Upper lobe of left lung (tissue), 4 donors: ENCODE results near the gene CYS1.

Source experiments
- POLR2AphosphoS5 ChIP-seq, 2 donors: sonication (generic); formaldehyde crosslinking; IDR thresholded peaks; one replicate each; pipeline ENCODE4 v1.5.1; 2017; ENCODE audit warnings: antibody characterized with exemption in 2 of 2
- TF ChIP-seq, protein P1 (sequence below), 6 experiments: fragments of 450-650 bp in 4 of 6; fragments of 200-600 bp in 2 of 6; sonication (generic) in 2 of 6; IDR thresholded peaks; one replicate each; pipeline ENCODE4 v1.5.1; 2016 to 2019; ENCODE audit warnings: antibody characterized with exemption in 6 of 6

DNA sequence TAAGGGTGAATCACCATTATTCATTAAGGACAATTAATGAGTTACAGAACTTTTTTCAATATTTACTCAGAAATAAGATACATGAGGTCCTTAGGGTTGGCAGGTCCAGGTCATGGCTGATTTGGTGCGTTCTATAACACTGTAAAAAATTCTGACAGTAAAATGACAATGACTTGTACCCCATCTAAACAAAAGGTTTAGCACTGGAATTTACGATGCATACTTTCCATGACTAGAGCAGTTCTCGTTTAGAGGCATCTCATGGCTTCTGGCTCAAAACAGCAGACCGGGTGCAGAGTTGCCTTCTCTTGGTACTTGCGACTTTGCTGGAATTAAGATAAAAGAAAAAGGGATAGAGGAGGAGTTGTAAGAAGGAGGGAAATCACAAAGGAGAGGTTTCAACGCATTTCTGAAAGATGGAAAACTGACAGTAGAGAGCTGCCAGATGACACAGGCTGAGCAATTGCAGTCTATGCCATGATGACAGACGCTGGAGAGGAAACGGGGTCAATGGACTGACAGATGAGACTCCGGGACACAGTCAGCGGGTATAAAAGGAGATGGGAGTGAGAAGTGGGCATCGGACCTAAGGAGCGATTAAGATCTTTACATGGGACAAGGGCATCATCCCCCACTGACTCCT, 4.1 kb upstream of the CYS1 start:
- TF ChIP-seq, protein P1, sequence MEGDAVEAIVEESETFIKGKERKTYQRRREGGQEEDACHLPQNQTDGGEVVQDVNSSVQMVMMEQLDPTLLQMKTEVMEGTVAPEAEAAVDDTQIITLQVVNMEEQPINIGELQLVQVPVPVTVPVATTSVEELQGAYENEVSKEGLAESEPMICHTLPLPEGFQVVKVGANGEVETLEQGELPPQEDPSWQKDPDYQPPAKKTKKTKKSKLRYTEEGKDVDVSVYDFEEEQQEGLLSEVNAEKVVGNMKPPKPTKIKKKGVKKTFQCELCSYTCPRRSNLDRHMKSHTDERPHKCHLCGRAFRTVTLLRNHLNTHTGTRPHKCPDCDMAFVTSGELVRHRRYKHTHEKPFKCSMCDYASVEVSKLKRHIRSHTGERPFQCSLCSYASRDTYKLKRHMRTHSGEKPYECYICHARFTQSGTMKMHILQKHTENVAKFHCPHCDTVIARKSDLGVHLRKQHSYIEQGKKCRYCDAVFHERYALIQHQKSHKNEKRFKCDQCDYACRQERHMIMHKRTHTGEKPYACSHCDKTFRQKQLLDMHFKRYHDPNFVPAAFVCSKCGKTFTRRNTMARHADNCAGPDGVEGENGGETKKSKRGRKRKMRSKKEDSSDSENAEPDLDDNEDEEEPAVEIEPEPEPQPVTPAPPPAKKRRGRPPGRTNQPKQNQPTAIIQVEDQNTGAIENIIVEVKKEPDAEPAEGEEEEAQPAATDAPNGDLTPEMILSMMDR (IDR thresholded peaks at IDR 0.05): no peak
- no peak for TF ChIP-seq POLR2AphosphoS5 (IDR thresholded peaks at IDR 0.05)
